Measurements from ENCODE around the gene SRBD1.

The SRBD1 gene

GRCh38 chr2:45460825-45461224, 150.2 kb downstream of the SRBD1 start:
- Histone ChIP-seq H3K4me2 (ENCODE audit: insufficient read depth, low read length) (no peak overlapping the region), H2AFZ (ENCODE audit: low read depth, low read length) (no peak overlapping the region), H3K4me3 (ENCODE audit: low read depth in 1 of 2, low read length in 2 of 2) (no peak overlapping the region), H3K79me2 (ENCODE audit: insufficient read depth, low read length) (no peaks in the 10 kb centered on the region; the same call in 1 of the 2 replicates), H3K27me3 (ENCODE audit: insufficient read depth, low read length, poor library complexity) (no peaks in the 10 kb centered on the region), H4K20me1 (ENCODE audit: insufficient read depth, low read length) (no peaks in the 10 kb centered on the region), H3K36me3 (ENCODE audit: insufficient read depth, low read length) (peaks cover 6% of the 10 kb centered on the region), H3K9ac (ENCODE audit: low read depth, low read length) (no peak overlapping the region), H3K4me1 (ENCODE audit: insufficient read depth, low read length) (no peaks in the 10 kb centered on the region), H3K27ac (ENCODE audit: low read length) (no peak overlapping the region), H3K9me3 (ENCODE audit: insufficient read depth, low read length, severe bottlenecking) (no peaks in the 10 kb centered on the region)
- ATAC-seq (ENCODE audit: insufficient read depth, low read depth) (no peak), DNase-seq (no peak)
- TF ChIP-seq EZH2 (IDR thresholded peaks at IDR 0.05; ENCODE audit: borderline replicate concordance, low read depth, low read length, severe bottlenecking) (no peak), CTCF (IDR thresholded peaks at IDR 0.05; ENCODE audit: borderline replicate concordance, extremely low read depth, low read length, poor library complexity, severe bottlenecking) (no peak)

- no peak for TF ChIP-seq CTCF (IDR thresholded peaks at IDR 0.05; ENCODE audit: borderline replicate concordance, extremely low read depth, low read length, poor library complexity, severe bottlenecking)
- DNase-seq (no peak), ATAC-seq (ENCODE audit: insufficient read depth, low read depth) (no peak)
- Histone ChIP-seq H3K27ac (ENCODE audit: low read length) (no peak overlapping the region), H3K9me3 (ENCODE audit: insufficient read depth, low read length, severe bottlenecking) (no peaks in the 10 kb centered on the region), H3K27me3 (ENCODE audit: insufficient read depth, low read length, poor library complexity) (no peaks in the 10 kb centered on the region), H3K4me3 (ENCODE audit: low read depth in 1 of 2, low read length in 2 of 2) (no peak overlapping the region), H3K4me1 (ENCODE audit: insufficient read depth, low read length) (no peaks in the 10 kb centered on the region), H3K79me2 (ENCODE audit: insufficient read depth, low read length) (no peaks in the 10 kb centered on the region; the same call in 1 of the 2 replicates), H4K20me1 (ENCODE audit: insufficient read depth, low read length) (no peaks in the 10 kb centered on the region), H3K9ac (ENCODE audit: low read depth, low read length) (no peak overlapping the region), H3K4me2 (ENCODE audit: insufficient read depth, low read length) (no peak overlapping the region), H2AFZ (ENCODE audit: low read depth, low read length) (no peak overlapping the region), H3K36me3 (ENCODE audit: insufficient read depth, low read length) (peaks cover 6% of the 10 kb centered on the region)
These were observed 151.2 kb downstream of the SRBD1 start for GRCh38 chr2:45459860-45460259.

- no peak overlapping the region for H3K27ac ChIP-seq (ENCODE audit: low read length)
These were observed 152.0 kb downstream of the SRBD1 start for GRCh38 chr2:45458909-45459563.

More at GRCh38 chr2:45458909-45459563, 152.0 kb downstream of the SRBD1 start:
- Histone ChIP-seq H3K36me3 (ENCODE audit: insufficient read depth, low read length) (peaks cover 6% of the 10 kb centered on the region), H3K4me3 (ENCODE audit: low read depth in 1 of 2, low read length in 2 of 2) (no peak overlapping the region), H3K4me2 (ENCODE audit: insufficient read depth, low read length) (no peak overlapping the region), H4K20me1 (ENCODE audit: insufficient read depth, low read length) (no peaks in the 10 kb centered on the region), H3K79me2 (ENCODE audit: insufficient read depth, low read length) (no peaks in the 10 kb centered on the region; the same call in 1 of the 2 replicates), H3K9me3 (ENCODE audit: insufficient read depth, low read length, severe bottlenecking) (no peaks in the 10 kb centered on the region), H3K9ac (ENCODE audit: low read depth, low read length) (no peak overlapping the region), H3K27me3 (ENCODE audit: insufficient read depth, low read length, poor library complexity) (no peaks in the 10 kb centered on the region), H3K4me1 (ENCODE audit: insufficient read depth, low read length) (no peaks in the 10 kb centered on the region), H2AFZ (ENCODE audit: low read depth, low read length) (no peak overlapping the region)
- no peak for TF ChIP-seq CTCF (IDR thresholded peaks at IDR 0.05; ENCODE audit: borderline replicate concordance, extremely low read depth, low read length, poor library complexity, severe bottlenecking)
- TF ChIP-seq EZH2 (IDR thresholded peaks at IDR 0.05; ENCODE audit: borderline replicate concordance, low read depth, low read length, severe bottlenecking): no peak
- no peak for ATAC-seq (ENCODE audit: insufficient read depth, low read depth)
- DNase-seq: no peak
